K562 (cell line): ENCODE measurements around the gene TMA7B. TPM values are rescaled to one million over a fixed set of nuclear protein-coding genes. Genes with fewer than 3 reads are reported as not detected.

Experiments used
- ARID4B ChIP-seq: sonication (generic); formaldehyde crosslinking; IDR thresholded peaks from 2 replicates; pipeline ENCODE4 v1.8.0; 2022; ENCODE audit warnings: mild to moderate bottlenecking, missing genetic modification reagents
- CHAMP1 ChIP-seq: fragments of 450-650 bp; IDR thresholded peaks from 2 replicates; pipeline ENCODE4 v1.6.1; 2016; ENCODE audit warnings: mild to moderate bottlenecking
- CTCF ChIP-seq, 3 experiments: IDR thresholded peaks in 2 of 3; conservative IDR thresholded peaks in 1 of 3; 2 replicates each; pipeline ENCODE4 v1.5.1; 2011 to 2012; ENCODE audit warnings: low read length in 3 of 3, mild to moderate bottlenecking in 3 of 3, control low read depth in 2 of 3, improper control_type of control experiment in 1 of 3, inconsistent platforms in 1 of 3, low read depth in 1 of 3, mixed read lengths in 1 of 3, moderate library complexity in 1 of 3; ENCODE audit not compliant: insufficient read depth in 2 of 3
- GATA2 ChIP-seq: sonication (generic); formaldehyde crosslinking; IDR thresholded peaks from 2 replicates; pipeline ENCODE4 v1.4.0; 2020; ENCODE audit warnings: mild to moderate bottlenecking, missing genetic modification reagents
- MBD2 ChIP-seq: sonication (generic); IDR thresholded peaks from 2 replicates; pipeline ENCODE4 v1.6.1; 2016; ENCODE audit warnings: low read depth, borderline replicate concordance
- MXI1 ChIP-seq: IDR thresholded peaks from 2 replicates; pipeline ENCODE4 v1.6.1; 2011; ENCODE audit warnings: low read depth, mild to moderate bottlenecking, improper control_type of control experiment, low read length
- NCOA6 ChIP-seq: fragments of 450-650 bp; IDR thresholded peaks from 2 replicates; pipeline ENCODE4 v1.6.1; 2017; ENCODE audit warnings: mild to moderate bottlenecking
- NFE2 ChIP-seq: IDR thresholded peaks from 2 replicates; pipeline ENCODE4 v1.6.1; 2014; ENCODE audit warnings: antibody characterized with exemption, low read depth
- RBM39 ChIP-seq: fragments of 200-400 bp; formaldehyde crosslinking; optimal IDR thresholded peaks from 2 replicates; pipeline ENCODE3; 2018; ENCODE audit warnings: low read depth, low read length
- TAF15 ChIP-seq: fragments of 200-400 bp; formaldehyde crosslinking; IDR thresholded peaks from 2 replicates; pipeline ENCODE4 v1.6.1; 2017; ENCODE audit warnings: mild to moderate bottlenecking, low read depth, low read length, moderate library complexity
- TAF7 ChIP-seq: fragments of 450-650 bp; IDR thresholded peaks from 2 replicates; pipeline ENCODE4 v1.6.1; 2016; ENCODE audit warnings: missing genetic modification characterization, missing compliant biosample characterization
- ZNF23 ChIP-seq: fragments of 250-450 bp; sonication (Bioruptor Pico); IDR thresholded peaks from 2 replicates; pipeline ENCODE4 v1.4.0; 2020; ENCODE audit warnings: mild to moderate bottlenecking
- ZNF57 ChIP-seq: fragments of 450-650 bp; formaldehyde crosslinking; IDR thresholded peaks from 2 replicates; pipeline ENCODE4 v1.4.0; 2020; ENCODE audit warnings: mild to moderate bottlenecking, moderate library complexity
- ZNF644 ChIP-seq: fragments of 200-800 bp; sonication (Bioruptor generic); IDR thresholded peaks from 2 replicates; pipeline ENCODE4 v1.6.1; 2016; ENCODE audit warnings: low read depth, missing genetic modification characterization, missing compliant biosample characterization
- ZSCAN29 ChIP-seq: fragments of 450-650 bp; IDR thresholded peaks from 2 replicates; pipeline ENCODE4 v1.6.1; 2017
- polyA plus RNA-seq, 8 experiments: library from polyadenylated mRNA; depleted of rRNA in 4 of 8; stranded (reverse) in 5 of 8; unstranded in 3 of 8; fragments of >200 nt; fragmentation: Nextera tagmentation in 2 of 8; fragmentation: Illumina TruSeq in 1 of 8; extraction: Ambion mirVana in 2 of 8; extraction: Trizol in 1 of 8; gene quantifications; 2 replicates each; pipeline versions ENCODE4 v1.2.1 to v1.2.3, GENCODE V29; 2011 to 2014; ENCODE audit warnings: inconsistent platforms in 1 of 8, missing spikeins in 1 of 8
- total RNA-seq, 7 experiments: library from RNA; depleted of rRNA in 6 of 7; stranded (reverse); fragments of >200 nt in 6 of 7; fragmentation: Illumina TruSeq in 2 of 7; extraction: Trizol in 2 of 7; gene quantifications; 2 replicates each; pipeline versions ENCODE4 v1.2.1 to v1.2.3, GENCODE V29; 2011 to 2021; ENCODE audit warnings: low replicate concordance in 1 of 7
- TF ChIP-seq, protein P1 (sequence below), 2 experiments: IDR thresholded peaks; 2 replicates each; pipeline ENCODE4 v1.6.1; 2012; ENCODE audit warnings: improper control_type of control experiment in 2 of 2, low read depth in 2 of 2, low read length in 2 of 2, borderline replicate concordance in 1 of 2
- TF ChIP-seq, protein P2 (sequence below): sonication (generic); formaldehyde crosslinking; IDR thresholded peaks from 2 replicates; pipeline ENCODE4 v1.8.1; 2023; ENCODE audit warnings: mild to moderate bottlenecking, missing genetic modification reagents, moderate library complexity

TMA7B gene
- total and polyA plus RNA-seq, 9 of the 15 experiments (the other 6 are each of a cell fraction or from before 2014, with no cell fraction given): 5.6 to 14.2 (median 11.8) TPM

DNA sequence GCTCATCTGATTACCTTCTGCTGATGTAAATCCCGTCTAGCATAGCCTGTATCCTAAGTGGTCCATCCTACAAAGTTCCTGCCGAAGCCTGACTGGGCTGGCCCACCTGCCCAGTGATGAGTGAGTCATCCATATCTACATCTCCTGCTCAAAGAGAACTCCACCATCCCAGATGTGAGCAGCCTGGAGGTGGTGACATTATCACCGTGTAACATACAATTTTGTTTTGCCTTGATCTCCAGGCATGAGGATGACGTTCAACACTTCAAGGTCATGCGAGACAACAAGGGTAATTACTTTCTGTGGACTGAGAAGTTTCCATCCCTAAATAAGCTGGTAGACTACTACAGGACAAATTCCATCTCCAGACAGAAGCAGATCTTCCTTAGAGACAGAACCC lies 5.6 kb downstream of the TMA7B start (continued):
- TF ChIP-seq, protein P1, sequence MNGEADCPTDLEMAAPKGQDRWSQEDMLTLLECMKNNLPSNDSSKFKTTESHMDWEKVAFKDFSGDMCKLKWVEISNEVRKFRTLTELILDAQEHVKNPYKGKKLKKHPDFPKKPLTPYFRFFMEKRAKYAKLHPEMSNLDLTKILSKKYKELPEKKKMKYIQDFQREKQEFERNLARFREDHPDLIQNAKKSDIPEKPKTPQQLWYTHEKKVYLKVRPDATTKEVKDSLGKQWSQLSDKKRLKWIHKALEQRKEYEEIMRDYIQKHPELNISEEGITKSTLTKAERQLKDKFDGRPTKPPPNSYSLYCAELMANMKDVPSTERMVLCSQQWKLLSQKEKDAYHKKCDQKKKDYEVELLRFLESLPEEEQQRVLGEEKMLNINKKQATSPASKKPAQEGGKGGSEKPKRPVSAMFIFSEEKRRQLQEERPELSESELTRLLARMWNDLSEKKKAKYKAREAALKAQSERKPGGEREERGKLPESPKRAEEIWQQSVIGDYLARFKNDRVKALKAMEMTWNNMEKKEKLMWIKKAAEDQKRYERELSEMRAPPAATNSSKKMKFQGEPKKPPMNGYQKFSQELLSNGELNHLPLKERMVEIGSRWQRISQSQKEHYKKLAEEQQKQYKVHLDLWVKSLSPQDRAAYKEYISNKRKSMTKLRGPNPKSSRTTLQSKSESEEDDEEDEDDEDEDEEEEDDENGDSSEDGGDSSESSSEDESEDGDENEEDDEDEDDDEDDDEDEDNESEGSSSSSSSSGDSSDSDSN (IDR thresholded peaks at IDR 0.05; ENCODE audit: borderline replicate concordance in 1 of 2, low read depth in 2 of 2, low read length in 2 of 2): no peak
- TF ChIP-seq CHAMP1 (no peak), NFE2 (peak; percentile 16; the same call in 1 of the 2 replicates), ZNF23 (CRISPR knock-in tag) (no peak), GATA2 (CRISPR knock-in tag) (peak; percentile 55), TAF7 (tag) (no peak), TAF15 (no peak), NCOA6 (no peak), ARID4B (CRISPR knock-in tag) (no peak), ZSCAN29 (no peak), RBM39 (no peak), MBD2 (peak; percentile 50; the same call in 1 of the 2 replicates), MXI1 (no peak), ZNF57 (CRISPR knock-in tag) (no peak), ZNF644 (tag) (no peak), CTCF (IDR thresholded peaks at IDR 0.05 in 2 of 3, conservative IDR thresholded peaks at IDR 0.05 in 1 of 3; ENCODE audit: insufficient read depth in 2 of 3, low read depth in 1 of 3, low read length in 3 of 3) (no peak)
- TF ChIP-seq, protein P2, sequence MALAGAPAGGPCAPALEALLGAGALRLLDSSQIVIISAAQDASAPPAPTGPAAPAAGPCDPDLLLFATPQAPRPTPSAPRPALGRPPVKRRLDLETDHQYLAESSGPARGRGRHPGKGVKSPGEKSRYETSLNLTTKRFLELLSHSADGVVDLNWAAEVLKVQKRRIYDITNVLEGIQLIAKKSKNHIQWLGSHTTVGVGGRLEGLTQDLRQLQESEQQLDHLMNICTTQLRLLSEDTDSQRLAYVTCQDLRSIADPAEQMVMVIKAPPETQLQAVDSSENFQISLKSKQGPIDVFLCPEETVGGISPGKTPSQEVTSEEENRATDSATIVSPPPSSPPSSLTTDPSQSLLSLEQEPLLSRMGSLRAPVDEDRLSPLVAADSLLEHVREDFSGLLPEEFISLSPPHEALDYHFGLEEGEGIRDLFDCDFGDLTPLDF (CRISPR knock-in tag): no peak
